Measurements from ENCODE around the gene SDK1.

The SDK1 gene

GRCh38 chr7:3533040-3533439 lies 232.0 kb downstream of the SDK1 start:
- no peak for DNase-seq (ENCODE audit: low spot score in 2 of 2)
- Mint-ChIP-seq H3K27ac (no peak overlapping the region), H3K4me3 (no peak overlapping the region), H3K4me1 (no peaks in the 10 kb centered on the region), H3K9me3 (no peaks in the 10 kb centered on the region), H3K36me3 (no peaks in the 10 kb centered on the region)
- no peak for ATAC-seq

GRCh38 chr7:3537210-3537875 lies 236.3 kb downstream of the SDK1 start:
- Mint-ChIP-seq H3K9me3 (no peaks in the 10 kb centered on the region), H3K4me3 (no peak overlapping the region), H3K27ac (no peak overlapping the region), H3K4me1 (no peaks in the 10 kb centered on the region), H3K36me3 (no peaks in the 10 kb centered on the region)
- ATAC-seq (no peak), DNase-seq (ENCODE audit: low spot score in 2 of 2) (no peak)

GRCh38 chr7:3538041-3538440 lies 237.0 kb downstream of the SDK1 start:
- Mint-ChIP-seq H3K27ac (no peak overlapping the region), H3K9me3 (no peaks in the 10 kb centered on the region), H3K4me3 (no peak overlapping the region), H3K4me1 (no peaks in the 10 kb centered on the region), H3K36me3 (no peaks in the 10 kb centered on the region)
- ATAC-seq (no peak), DNase-seq (ENCODE audit: low spot score in 2 of 2) (no peak)

GRCh38 chr7:3540456-3541220 lies 239.6 kb downstream of the SDK1 start:
- Mint-ChIP-seq H3K4me1 (no peaks in the 10 kb centered on the region), H3K36me3 (no peaks in the 10 kb centered on the region), H3K9me3 (no peaks in the 10 kb centered on the region), H3K27ac (no peak overlapping the region), H3K4me3 (no peak overlapping the region)
- DNase-seq (ENCODE audit: low spot score in 2 of 2), result no peak
- no peak for ATAC-seq

- DNase-seq (ENCODE audit: low spot score in 2 of 2), result no peak
- Mint-ChIP-seq H3K9me3 (no peaks in the 10 kb centered on the region), H3K36me3 (no peaks in the 10 kb centered on the region), H3K4me1 (no peaks in the 10 kb centered on the region), H3K27ac (no peak overlapping the region), H3K4me3 (no peak overlapping the region)
- ATAC-seq, result no peak
These were observed 243.2 kb downstream of the SDK1 start for GRCh38 chr7:3544202-3544601.

GRCh38 chr7:3548815-3549214 lies 247.8 kb downstream of the SDK1 start:
- Mint-ChIP-seq H3K4me1 (no peaks in the 10 kb centered on the region), H3K36me3 (no peaks in the 10 kb centered on the region), H3K4me3 (no peak overlapping the region), H3K27ac (no peak overlapping the region), H3K9me3 (no peaks in the 10 kb centered on the region)
- ATAC-seq (no peak), DNase-seq (ENCODE audit: low spot score in 2 of 2) (no peak)

- Mint-ChIP-seq H3K27ac (no peak overlapping the region), H3K9me3 (no peaks in the 10 kb centered on the region), H3K4me1 (no peaks in the 10 kb centered on the region), H3K4me3 (no peak overlapping the region), H3K36me3 (no peaks in the 10 kb centered on the region)
- DNase-seq (ENCODE audit: low spot score in 2 of 2), result no peak
- ATAC-seq, result no peak
These were observed 248.5 kb downstream of the SDK1 start for GRCh38 chr7:3549601-3550000.

GRCh38 chr7:3551536-3551935 lies 250.5 kb downstream of the SDK1 start:
- no peak overlapping the region for H3K27ac Mint-ChIP-seq
- DNase-seq (ENCODE audit: low spot score in 2 of 2) (no peak), ATAC-seq (no peak)
- H3K36me3 Mint-ChIP-seq, result no peaks in the 10 kb centered on the region
- no peaks in the 10 kb centered on the region for H3K9me3 Mint-ChIP-seq
- no peak overlapping the region for H3K4me3 Mint-ChIP-seq
- H3K4me1 Mint-ChIP-seq, result no peaks in the 10 kb centered on the region

GRCh38 chr7:3552499-3552898 lies 251.4 kb downstream of the SDK1 start:
- ATAC-seq (peak; percentile 60), DNase-seq (ENCODE audit: low spot score in 2 of 2) (no peak)
- Mint-ChIP-seq H3K9me3 (no peaks in the 10 kb centered on the region), H3K27ac (no peak overlapping the region), H3K4me3 (no peak overlapping the region), H3K36me3 (no peaks in the 10 kb centered on the region), H3K4me1 (no peaks in the 10 kb centered on the region)

- Mint-ChIP-seq H3K36me3 (no peaks in the 10 kb centered on the region), H3K4me1 (no peaks in the 10 kb centered on the region), H3K27ac (no peak overlapping the region), H3K9me3 (no peaks in the 10 kb centered on the region), H3K4me3 (no peak overlapping the region)
- DNase-seq (ENCODE audit: low spot score in 2 of 2), result no peak
- ATAC-seq, result no peak
These were observed 257.3 kb downstream of the SDK1 start for GRCh38 chr7:3558400-3558799.

GRCh38 chr7:3559278-3559677 lies 258.2 kb downstream of the SDK1 start:
- H3K27ac Mint-ChIP-seq, result no peak overlapping the region
- no peak for DNase-seq (ENCODE audit: low spot score in 2 of 2)
- H3K36me3 Mint-ChIP-seq, result no peaks in the 10 kb centered on the region
- H3K4me3 Mint-ChIP-seq, result no peak overlapping the region
- no peaks in the 10 kb centered on the region for H3K9me3 Mint-ChIP-seq
- no peaks in the 10 kb centered on the region for H3K4me1 Mint-ChIP-seq
- ATAC-seq, result no peak

GRCh38 chr7:3560495-3560894 lies 259.4 kb downstream of the SDK1 start:
- Mint-ChIP-seq H3K36me3 (no peaks in the 10 kb centered on the region), H3K4me3 (no peak overlapping the region), H3K9me3 (no peaks in the 10 kb centered on the region), H3K27ac (no peak overlapping the region), H3K4me1 (no peaks in the 10 kb centered on the region)
- no peak for ATAC-seq
- no peak for DNase-seq (ENCODE audit: low spot score in 2 of 2)

GRCh38 chr7:3561932-3562331 lies 260.9 kb downstream of the SDK1 start:
- Mint-ChIP-seq H3K4me3 (no peak overlapping the region), H3K4me1 (no peaks in the 10 kb centered on the region), H3K9me3 (no peaks in the 10 kb centered on the region), H3K27ac (no peak overlapping the region), H3K36me3 (no peaks in the 10 kb centered on the region)
- no peak for DNase-seq (ENCODE audit: low spot score in 2 of 2)
- ATAC-seq, result no peak

GRCh38 chr7:3564231-3564630 lies 263.2 kb downstream of the SDK1 start:
- Mint-ChIP-seq H3K4me3 (no peak overlapping the region), H3K4me1 (no peaks in the 10 kb centered on the region), H3K36me3 (no peaks in the 10 kb centered on the region), H3K27ac (no peak overlapping the region), H3K9me3 (no peaks in the 10 kb centered on the region)
- ATAC-seq (no peak), DNase-seq (ENCODE audit: low spot score in 2 of 2) (no peak)

- no peaks in the 10 kb centered on the region for H3K9me3 Mint-ChIP-seq
- no peaks in the 10 kb centered on the region for H3K4me1 Mint-ChIP-seq
- no peak overlapping the region for H3K4me3 Mint-ChIP-seq
- DNase-seq (ENCODE audit: low spot score in 2 of 2) (no peak), ATAC-seq (no peak)
- no peaks in the 10 kb centered on the region for H3K36me3 Mint-ChIP-seq
- H3K27ac Mint-ChIP-seq, result no peak overlapping the region
These were observed 267.5 kb downstream of the SDK1 start for GRCh38 chr7:3568516-3568915.

GRCh38 chr7:3569643-3570042 lies 268.6 kb downstream of the SDK1 start:
- H3K4me1 Mint-ChIP-seq, result no peaks in the 10 kb centered on the region
- H3K36me3 Mint-ChIP-seq, result no peaks in the 10 kb centered on the region
- no peak overlapping the region for H3K4me3 Mint-ChIP-seq
- ATAC-seq (no peak), DNase-seq (ENCODE audit: low spot score in 2 of 2) (no peak)
- H3K27ac Mint-ChIP-seq, result no peak overlapping the region
- H3K9me3 Mint-ChIP-seq, result no peaks in the 10 kb centered on the region

All from stimulated activated effector memory CD8-positive, alpha-beta T cell treated with anti-CD3 and anti-CD28 coated beads, Interleukin-12 subunit alpha, Interleukin-12 subunit beta, amount 100 ng/mL, for 72 hours (primary cell).